HG02571 (cell line): ENCODE measurements around the gene OR8G5.

Experiments used
- ATAC-seq: cut with Tn5 transposase; IDR thresholded peaks from one replicate; pipeline ENCODE4 v1.9.1; 2021; ENCODE audit warnings: mild to moderate bottlenecking, moderate library complexity; ENCODE audit not compliant: unreplicated experiment

OR8G5 gene

DNA sequence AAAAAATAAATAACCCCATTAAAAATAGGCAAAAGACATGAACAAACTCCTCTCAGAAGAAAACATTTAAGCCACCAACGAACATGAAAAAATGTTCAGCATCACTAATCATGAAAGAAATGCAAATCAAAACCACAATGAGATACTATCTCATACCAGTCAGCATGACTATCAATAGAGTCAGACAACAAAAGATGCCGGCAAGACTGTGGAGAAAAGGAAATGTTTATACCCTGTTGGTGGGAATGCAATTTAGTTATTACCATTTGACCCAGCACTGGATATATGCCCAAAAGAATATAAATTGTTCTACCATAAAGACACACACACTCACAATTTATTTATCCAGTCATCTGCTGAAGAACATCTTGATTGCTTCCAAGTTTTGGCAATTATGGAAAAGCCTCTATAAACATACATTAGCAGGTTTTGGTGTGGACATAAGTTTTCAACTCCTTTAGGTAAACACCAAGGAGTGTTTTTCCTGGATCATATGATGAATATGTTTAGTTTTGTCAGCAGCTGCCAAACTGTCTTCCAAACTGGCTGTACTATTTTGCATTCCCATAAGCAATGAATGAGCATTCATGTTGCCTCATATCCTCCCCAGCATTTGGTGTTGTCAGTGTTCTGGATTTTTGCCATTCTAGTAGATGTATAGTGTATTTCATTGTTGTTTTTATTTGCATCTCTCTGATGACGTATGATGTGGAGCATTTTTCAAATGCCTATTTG lies 29.6 kb downstream of the OR8G5 start:
- no peak for ATAC-seq

DNA sequence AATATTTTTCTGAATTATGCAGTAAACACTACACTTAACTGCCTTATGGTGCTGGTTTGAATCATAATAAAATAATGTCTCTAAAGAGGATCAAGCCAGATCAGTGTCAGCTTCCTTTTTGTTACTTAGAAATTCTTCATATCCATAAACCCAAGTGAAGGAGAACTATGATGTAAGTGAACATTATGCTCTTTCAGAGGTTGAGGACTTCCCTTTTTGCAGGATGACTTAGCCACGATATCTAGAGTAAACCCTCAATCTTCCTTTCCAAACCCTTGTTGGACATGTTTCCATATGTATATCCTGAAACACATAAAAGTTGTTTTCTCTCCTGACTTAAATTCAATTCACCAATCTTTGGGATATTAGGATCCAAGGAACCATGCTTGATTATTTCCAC lies 38.5 kb downstream of the OR8G5 start:
- no peak for ATAC-seq

DNA sequence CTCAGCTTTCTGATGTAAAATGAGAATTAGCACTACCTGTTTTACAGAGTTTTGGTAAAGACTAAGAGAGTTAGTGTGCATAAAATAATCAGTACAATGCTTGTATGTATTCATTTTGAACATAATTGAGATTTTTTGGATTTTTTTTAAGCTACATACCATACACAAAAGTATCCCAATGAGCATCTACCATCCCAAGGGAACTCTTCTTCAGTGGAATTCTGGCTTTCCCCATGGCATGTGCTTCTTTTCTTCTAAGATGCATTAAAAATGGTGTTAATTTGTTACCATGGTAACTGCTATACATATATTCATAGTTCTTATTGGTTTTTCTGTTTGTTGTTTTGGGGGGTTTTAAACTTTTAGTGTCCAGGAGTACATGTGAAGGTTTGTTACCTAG lies 39.8 kb downstream of the OR8G5 start:
- ATAC-seq: no peak

DNA sequence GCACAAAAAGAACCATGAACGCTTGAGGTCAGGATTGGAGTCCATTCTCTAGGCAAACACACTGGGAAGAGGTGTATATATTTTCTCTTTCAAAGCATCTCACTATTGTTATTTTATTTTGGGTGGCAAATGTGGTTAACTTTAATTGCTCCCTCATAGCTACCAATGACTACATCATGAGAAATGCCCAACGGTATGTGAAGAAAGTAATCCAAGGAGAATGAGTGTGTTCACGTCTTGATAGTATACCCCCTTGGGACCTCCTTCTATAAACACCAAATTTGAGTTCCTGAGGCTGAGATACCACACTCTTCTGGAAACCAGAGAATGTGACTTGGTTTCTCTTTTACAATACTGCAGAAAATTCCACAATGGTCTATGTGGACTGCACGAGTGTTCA lies 41.7 kb downstream of the OR8G5 start:
- ATAC-seq: no peak

DNA sequence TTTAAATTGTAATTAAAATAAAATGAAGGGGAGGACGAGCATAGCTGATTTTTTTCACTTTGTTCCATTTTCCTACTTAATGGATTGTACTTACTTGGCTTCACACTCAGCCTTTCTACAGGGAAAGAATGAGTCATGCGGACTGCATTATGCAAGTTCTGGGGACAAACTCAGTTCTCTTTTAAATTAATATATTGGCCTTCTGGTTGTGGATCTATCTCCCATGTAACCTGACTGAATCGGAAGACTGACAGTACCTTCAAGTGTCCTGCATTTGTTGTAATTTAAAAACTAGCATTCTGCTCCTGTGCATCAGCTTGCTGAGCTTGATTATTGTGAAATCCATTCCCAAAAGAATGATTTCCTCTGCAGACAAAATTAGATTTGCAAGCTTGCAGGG lies 45.4 kb downstream of the OR8G5 start:
- ATAC-seq: no peak

DNA sequence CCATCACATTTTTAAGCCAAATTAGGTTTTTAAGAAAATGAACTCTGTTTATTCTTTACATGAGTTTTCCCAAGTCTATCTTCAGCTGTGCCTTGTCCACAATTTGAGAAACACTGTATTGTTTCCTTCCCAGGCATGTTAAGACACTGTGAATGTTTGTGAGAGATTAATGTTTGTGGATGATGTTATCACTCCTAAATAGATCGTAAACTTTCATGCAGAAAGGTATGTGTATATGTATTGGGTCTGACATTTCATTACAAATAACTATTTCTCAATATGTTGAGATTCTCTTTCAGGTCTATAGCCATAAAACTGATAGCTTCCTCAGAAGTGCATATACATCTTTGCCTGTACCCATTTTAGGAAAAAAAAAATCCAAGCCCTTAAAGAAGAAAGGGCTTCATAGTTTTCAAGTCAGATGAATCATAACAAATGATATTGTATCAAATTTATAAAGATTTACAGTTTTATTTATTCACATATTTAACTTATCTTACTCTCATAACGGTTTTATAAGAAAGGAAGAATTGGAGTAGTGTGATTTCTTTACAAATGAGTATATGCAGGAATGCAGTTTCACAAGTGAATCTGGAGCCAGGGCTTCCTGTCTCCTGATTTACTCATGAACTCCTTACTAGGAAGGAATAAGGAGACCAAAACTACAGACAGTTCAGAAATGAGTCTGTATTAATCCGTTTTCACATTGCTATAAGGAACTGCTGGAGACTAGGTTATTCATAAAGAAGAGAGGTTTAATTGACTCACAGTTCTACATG lies 46.4 kb downstream of the OR8G5 start:
- no peak for ATAC-seq

DNA sequence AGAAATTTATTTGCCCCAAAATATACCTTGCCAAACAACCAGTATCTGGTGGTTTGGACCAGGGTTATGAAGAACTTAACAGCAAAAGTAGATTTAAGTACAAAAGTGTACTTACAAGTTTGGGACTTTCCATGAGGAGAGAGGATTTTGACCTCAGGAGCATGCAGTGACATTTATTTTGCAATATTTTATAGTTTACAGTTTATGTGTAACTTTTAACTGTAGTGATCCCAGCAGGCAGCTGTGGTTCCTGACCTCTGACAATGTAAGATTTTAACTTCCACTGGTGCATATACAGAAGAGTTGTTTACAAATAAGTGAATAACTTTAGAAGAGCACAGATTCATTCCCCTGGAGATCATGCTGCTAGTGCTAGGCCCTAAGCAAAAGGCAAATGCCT lies 50.9 kb downstream of the OR8G5 start:
- ATAC-seq: no peak

DNA sequence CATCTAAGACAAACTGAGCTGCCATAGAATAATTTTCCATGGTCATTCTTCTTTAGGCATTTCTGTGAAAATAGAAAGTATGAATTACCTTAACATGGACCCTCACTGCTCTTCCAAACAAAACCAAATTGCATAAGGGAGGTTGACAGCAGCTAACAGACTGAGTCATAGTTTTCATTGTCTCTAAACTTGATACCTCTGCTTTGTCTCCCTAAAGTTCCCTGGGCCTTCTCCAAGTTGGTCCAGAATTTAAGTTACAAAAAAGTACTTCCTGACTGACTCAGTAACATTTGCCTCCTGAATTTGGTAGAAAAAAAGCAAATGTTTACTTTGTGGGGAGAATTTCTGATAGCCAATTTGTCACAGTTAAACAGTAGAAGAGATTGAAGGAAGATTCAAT lies 54.5 kb downstream of the OR8G5 start:
- ATAC-seq: no peak

DNA sequence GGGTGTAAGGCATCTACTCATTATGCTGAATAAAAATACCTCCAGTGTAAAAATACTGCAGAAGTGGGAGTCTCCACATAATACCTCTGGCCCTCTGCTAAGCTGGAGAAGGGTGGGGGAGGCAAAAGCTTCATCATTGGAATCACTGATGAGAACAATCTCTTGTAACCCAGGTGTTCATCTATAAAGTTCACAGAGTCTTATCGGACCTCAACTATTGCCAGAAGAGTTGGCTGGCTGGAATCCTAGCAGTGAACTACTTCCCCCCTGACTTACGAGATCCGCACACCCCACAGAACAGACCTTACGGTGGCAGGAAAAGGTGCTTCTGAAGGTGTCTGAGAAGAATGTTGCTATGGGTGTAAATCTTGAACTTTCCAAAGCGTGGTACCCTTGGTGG lies 55.1 kb downstream of the OR8G5 start:
- no peak for ATAC-seq

DNA sequence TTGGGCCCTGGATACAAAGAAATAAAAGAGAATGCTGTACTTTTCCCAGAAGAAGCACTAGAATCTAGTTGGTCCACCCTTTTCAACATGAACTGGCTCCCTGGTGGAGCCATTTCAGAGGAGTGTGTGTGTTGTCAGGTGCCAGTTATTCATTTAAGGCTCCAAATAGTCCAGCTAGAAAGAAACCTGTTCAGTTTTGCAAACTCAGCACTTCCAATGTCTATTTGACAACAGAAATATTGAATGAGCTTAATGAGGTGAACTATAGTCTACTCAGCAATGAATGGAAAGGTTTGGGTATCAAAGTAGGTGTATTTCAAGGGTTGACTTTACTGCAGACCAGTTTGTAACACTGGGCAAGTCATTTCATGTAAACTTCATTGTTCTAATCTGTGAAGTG lies 55.5 kb downstream of the OR8G5 start:
- no peak for ATAC-seq

DNA sequence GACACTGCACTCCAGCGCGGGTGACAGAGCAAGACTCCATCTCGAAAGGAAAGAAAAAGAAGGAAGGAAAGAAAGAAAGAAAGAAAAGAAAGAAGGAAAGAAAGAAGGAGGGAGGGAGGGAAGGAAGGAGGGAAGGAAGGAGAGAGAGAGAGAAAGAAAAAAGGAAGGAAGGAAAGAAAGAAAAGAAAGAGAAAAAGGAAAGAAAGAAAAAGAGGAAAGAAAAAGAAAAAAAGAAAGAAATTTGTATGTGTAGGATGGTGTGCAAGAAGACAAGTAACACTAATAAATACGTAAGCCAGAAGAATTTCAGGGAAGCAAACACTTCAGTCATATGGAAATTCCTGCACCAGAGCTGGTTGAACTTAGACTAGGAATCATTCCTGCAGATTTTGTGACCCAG lies 57.0 kb downstream of the OR8G5 start:
- no peak for ATAC-seq

DNA sequence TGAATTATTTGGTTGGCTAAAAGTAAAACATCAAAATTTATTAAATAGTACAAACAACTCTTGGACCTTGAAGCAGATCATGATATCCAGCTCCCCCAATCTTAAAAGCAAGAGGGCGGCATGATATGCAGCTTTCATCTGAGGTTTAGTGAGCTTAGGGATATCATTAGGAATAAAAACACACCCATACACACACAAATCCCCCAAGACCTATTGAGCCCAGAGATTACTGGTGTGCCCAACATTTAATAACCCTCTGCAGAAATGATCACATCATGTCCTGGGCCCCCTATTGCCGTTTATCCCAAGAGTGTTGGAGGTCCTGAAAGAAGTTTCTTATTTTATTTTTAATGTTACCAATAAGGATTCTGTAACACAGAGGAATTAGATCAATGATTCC lies 57.7 kb downstream of the OR8G5 start, which contains the start of gene OR8D1:
Gene OR8D1, minus strand, starts transcription at position 101 of the 400 bp plus-strand sequence. CDS start 3,183 bp downstream, outside the sequence.
- ATAC-seq: no peak

DNA sequence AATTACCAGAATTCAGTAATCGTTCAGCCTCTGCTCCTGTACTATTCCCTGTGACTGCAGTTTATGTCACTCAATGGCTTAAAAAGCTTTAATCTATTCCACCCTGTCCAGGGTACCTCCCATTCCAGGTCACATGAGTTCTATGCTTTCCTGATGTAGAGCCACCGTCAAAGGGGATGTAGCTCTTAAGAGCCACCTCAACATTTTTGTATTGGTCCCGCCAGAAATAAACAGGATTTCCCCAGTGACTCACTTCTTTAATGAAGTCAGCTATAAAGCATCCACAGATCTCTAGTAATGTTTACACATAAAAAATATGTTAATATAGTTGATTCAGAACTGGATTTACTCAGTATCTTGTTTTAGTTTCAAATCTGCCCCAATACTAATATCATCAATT lies 58.9 kb downstream of the OR8G5 start:
- ATAC-seq: no peak
